NT2/D1 (cell line): Measurements from ENCODE around the gene ZNF286A.
"Not testable (repeated sequence)": the region's sequence is repeated elsewhere in the genome, so short reads cannot be mapped to it uniquely, and the experiment has no call there.

Source experiments
- DNase-seq: peaks from one replicate; pipeline ENCODE4 v3.0.0-alpha.2; 2011; ENCODE audit warnings: low read depth, low spot score
- H3K27me3 ChIP-seq: 2 replicates; pipeline ENCODE4 v1.6.0; 2011; ENCODE audit warnings: mild to moderate bottlenecking; ENCODE audit not compliant: insufficient read length, insufficient read depth
- H3K36me3 ChIP-seq: 2 replicates; pipeline ENCODE4 v1.6.1; 2011; ENCODE audit warnings: mild to moderate bottlenecking, low read length, mixed read lengths; ENCODE audit not compliant: insufficient read depth, insufficient read length
- H3K4me1 ChIP-seq: 2 replicates; pipeline ENCODE4 v1.5.1; 2011; ENCODE audit not compliant: insufficient read depth, insufficient read length
- H3K4me3 ChIP-seq: 2 replicates; pipeline ENCODE4 v1.5.1; 2011; ENCODE audit warnings: low read depth; ENCODE audit not compliant: insufficient read length
- H3K9ac ChIP-seq: 2 replicates; pipeline ENCODE4 v1.6.0; 2011; ENCODE audit warnings: low read depth; ENCODE audit not compliant: insufficient read length
- H3K9me3 ChIP-seq: 2 replicates; pipeline ENCODE4 v1.5.1; 2011; ENCODE audit warnings: mild to moderate bottlenecking, low read length; ENCODE audit not compliant: insufficient read depth
- SUZ12 ChIP-seq: IDR thresholded peaks from 2 replicates; pipeline ENCODE4 v1.6.1; 2011; ENCODE audit not compliant: insufficient read length, insufficient read depth; ENCODE audit errors: extremely low read depth
- YY1 ChIP-seq: IDR thresholded peaks from 2 replicates; pipeline ENCODE4 v1.6.1; 2011; ENCODE audit not compliant: insufficient read length, insufficient read depth
- ZNF274 ChIP-seq: IDR thresholded peaks from 2 replicates; pipeline ENCODE4 v1.6.1; 2011; ENCODE audit warnings: mild to moderate bottlenecking, low read depth, low read length

ZNF286A gene

DNA sequence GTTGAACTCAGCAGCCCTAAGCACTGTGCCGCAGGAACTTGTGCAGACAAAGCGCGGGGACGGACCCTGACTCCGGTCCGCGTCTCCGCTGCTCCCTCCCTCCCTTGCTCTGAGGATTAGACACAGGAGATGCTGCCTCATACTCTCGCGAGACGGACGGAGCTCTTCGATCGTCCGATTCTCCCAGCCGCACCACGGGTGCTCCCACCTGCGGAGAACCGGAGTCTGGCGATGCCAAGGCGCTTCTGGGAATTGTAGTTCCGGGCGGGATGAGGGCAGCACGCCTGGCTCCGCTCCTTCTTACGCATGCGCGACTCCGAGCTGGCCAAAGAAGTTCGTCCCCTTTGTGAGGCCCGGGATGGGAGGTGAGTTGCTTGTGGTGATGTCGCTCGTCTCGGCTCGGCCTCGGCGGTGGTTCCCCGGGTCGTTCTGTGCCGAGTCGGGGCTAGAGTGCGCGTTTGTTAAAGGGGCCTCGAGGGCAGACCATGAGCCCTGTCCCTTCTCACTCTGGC, at the start of gene ZNF286A:
TSS of gene ZNF286A (plus strand) at position 340 of the 512 bp plus-strand sequence. CDS start 578 bp downstream, outside the sequence.
- DNase-seq, result peak; percentile 93
- not testable (repeated sequence) for H3K27me3 ChIP-seq

GRCh38 chr17:15649861-15650421, 49.6 kb upstream of the ZNF286A start:
- H3K4me3 ChIP-seq, result no peak overlapping the region
- H3K9me3 ChIP-seq, result no peaks in the 10 kb centered on the region
- no peak overlapping the region for H3K9ac ChIP-seq
- H3K27me3 ChIP-seq, result no peaks in the 10 kb centered on the region
- DNase-seq, result no peak
- TF ChIP-seq ZNF274 (no peak), SUZ12 (no peak), YY1 (no peak)
- peaks cover 8% of the 10 kb centered on the region for H3K4me1 ChIP-seq
- peaks cover 14% of the 10 kb centered on the region for H3K36me3 ChIP-seq

More for the DNA sequence above, at the start of gene ZNF286A:
- not testable (repeated sequence) for H3K36me3 ChIP-seq, H3K9me3 ChIP-seq, H3K4me1 ChIP-seq
- Histone ChIP-seq H3K4me3 (peak within 1 kb of the TSS; percentile 54), H3K9ac (peak within 1 kb of the TSS; percentile 72)

DNA sequence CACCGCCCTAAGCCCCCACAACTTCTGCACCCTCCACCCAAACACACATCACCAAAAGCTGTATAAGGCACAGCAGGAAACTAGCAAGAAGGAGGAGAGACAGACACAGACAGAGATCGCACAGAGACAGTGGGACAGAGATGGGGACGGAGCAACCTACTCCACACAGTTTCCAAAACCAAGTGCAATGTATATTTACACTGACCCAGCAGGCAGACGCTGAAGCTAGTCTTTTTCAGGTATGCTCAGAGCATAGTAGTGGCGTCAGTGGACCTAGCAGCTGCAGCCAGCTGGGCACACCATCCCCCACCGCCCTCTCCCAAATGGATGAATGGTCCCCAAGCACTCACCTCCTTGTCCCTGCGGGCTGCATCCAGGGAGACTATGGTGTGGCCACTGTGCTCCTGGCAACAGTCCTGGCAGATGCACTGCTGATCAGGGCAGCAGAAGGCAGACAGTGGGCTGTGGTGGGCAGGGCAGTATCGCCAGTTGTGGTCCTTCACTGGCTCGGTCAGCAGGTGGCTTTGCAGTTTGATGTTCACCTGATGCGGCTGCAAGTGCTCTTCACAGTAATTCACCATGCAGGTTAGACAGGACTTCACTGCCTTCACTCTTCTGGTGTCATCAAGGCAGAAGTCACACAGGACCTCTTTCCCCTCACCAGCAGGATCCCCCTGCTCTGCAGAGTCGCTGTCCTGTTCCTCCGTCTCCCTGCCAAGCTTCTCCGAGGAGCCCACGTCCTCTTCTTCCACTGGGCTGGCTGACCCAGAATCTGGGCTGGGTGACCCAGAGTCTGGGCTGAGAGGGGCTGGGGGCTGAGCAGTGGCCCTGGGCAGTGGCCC, 48.6 kb upstream of the ZNF286A start:
- Histone ChIP-seq H3K36me3 (peaks cover 14% of the 10 kb centered on the region), H3K9ac (peak overlapping the region; percentile 66), H3K9me3 (no peaks in the 10 kb centered on the region), H3K4me3 (peak overlapping the region; percentile 32), H3K27me3 (no peaks in the 10 kb centered on the region), H3K4me1 (peaks cover 8% of the 10 kb centered on the region)
- no peak for TF ChIP-seq SUZ12
- no peak for TF ChIP-seq YY1
- TF ChIP-seq ZNF274, result no peak
- DNase-seq, result no peak

DNA sequence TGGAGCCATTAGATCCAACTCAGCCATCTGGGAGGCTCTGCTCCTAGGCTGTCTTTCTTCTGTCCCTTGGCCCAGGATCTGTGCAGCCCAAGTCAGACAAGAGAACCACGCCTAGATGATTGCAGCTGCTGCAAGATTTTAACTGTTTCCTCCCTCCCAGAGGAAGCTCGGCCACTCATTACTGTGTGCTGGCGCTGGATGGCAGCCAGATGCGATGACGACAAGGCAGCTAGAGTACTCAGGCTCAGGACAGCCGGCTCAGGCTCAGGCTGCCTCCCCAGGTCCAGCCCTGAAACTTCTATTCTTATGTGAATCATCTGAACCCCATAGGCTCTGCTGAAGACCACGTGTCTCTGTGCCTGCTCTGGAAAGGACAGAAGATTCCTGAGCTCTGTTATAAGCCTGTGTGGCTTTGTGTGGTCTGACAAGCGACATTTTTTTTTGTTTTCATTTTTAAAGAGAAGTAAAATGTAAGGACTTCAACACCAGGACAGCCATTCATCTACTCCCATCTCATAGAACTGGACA, 47.9 kb upstream of the ZNF286A start:
- peak overlapping the region; percentile 32 for H3K4me3 ChIP-seq
- no peaks in the 10 kb centered on the region for H3K9me3 ChIP-seq
- no peaks in the 10 kb centered on the region for H3K27me3 ChIP-seq
- TF ChIP-seq YY1, result no peak
- no peak for TF ChIP-seq ZNF274
- TF ChIP-seq SUZ12, result no peak
- H3K9ac ChIP-seq, result peak overlapping the region; percentile 66
- peaks cover 14% of the 10 kb centered on the region for H3K36me3 ChIP-seq
- peaks cover 8% of the 10 kb centered on the region for H3K4me1 ChIP-seq
- DNase-seq, result peak; percentile 75

DNA sequence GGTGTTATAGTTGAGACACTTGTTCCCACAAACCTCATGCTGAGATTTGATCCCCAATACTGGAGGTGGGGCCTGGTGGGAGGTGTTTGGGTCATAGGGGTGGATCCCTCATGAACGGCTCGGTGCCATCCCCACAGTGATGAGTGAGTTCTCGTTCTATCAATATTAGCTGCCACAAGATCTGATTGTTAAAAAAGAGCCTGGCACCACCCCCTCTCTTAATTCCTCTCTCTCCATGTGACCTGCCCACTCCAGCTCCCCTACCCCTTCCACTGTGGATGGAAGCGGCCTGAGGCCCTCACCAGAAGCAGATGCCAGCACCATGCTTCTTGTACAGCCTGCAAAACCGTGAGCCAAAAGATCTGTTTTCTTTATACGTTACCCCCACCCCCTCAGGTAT, 46.6 kb upstream of the ZNF286A start:
- H3K36me3 ChIP-seq, result peaks cover 17% of the 10 kb centered on the region
- DNase-seq, result no peak
- no peak for TF ChIP-seq ZNF274
- TF ChIP-seq SUZ12, result no peak
- no peak for TF ChIP-seq YY1
- no peaks in the 10 kb centered on the region for H3K9me3 ChIP-seq
- H3K4me1 ChIP-seq, result peaks cover 8% of the 10 kb centered on the region
- H3K4me3 ChIP-seq, result no peak overlapping the region
- H3K27me3 ChIP-seq, result no peaks in the 10 kb centered on the region
- H3K9ac ChIP-seq, result no peak overlapping the region

- not testable (repeated sequence) for H3K4me3 ChIP-seq, H3K9me3 ChIP-seq, H3K9ac ChIP-seq, DNase-seq, H3K4me1 ChIP-seq, H3K27me3 ChIP-seq
- peaks cover 19% of the 10 kb centered on the region for H3K36me3 ChIP-seq
Measured at GRCh38 chr17:15654401-15654800, 45.2 kb upstream of the ZNF286A start.

DNA sequence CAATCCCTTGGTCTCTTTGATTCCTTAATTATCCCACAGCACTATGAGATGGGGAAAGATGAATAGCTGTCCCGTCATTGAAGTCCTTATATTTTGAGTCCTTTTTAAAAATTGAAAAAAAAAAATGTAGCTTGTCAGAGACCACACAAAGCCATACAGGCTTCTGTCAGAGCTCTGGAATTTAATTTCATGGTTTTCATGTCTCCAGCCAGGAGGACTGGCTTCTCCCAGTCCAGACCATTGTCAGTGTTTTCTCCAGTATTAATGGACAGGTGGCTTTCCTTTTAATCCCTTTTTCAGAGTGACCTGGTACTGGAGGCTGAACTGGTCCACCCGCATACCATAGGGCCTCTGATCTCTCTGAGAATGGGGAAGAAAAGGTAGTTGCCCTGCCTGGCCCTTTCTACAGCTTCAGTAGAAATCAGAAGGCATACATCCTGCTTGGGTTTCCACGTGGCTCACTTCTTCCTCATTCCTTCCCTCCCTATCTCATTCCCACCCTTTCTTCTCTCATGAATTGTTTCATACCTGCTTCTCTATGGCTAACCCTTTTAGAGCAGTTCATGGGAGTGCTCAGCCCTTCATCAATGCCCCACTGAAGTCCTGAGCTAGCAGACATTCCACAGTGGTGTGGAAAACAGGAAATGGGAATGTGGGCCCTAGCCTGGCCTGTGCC, 44.5 kb upstream of the ZNF286A start:
- H3K4me3 ChIP-seq, result no peak overlapping the region
- no peaks in the 10 kb centered on the region for H3K27me3 ChIP-seq
- H3K4me1 ChIP-seq, result peaks cover 8% of the 10 kb centered on the region
- TF ChIP-seq YY1, result no peak
- TF ChIP-seq ZNF274, result no peak
- no peak for TF ChIP-seq SUZ12
- H3K9me3 ChIP-seq, result no peaks in the 10 kb centered on the region
- no peak overlapping the region for H3K9ac ChIP-seq
- DNase-seq, result no peak
- peaks cover 19% of the 10 kb centered on the region for H3K36me3 ChIP-seq
